Activated T-cell treated with anti-CD3 and anti-CD28 coated beads, Interleukin-2, amount 50 U/mL, for 24 hours (primary cell): ENCODE results near the gene GSAP.
"Not testable (repeated sequence)": the region's sequence is repeated elsewhere in the genome, so short reads cannot be mapped to it uniquely, and the experiment has no call there.

Experiments used
- DNase-seq: peaks from one replicate; pipeline ENCODE4 v3.0.0-alpha.2; 2020
- H3K27ac Mint-ChIP-seq: 2 replicates; pipeline ENCODE4 v1.8.0; 2020; ENCODE audit warnings: mild to moderate bottlenecking, mixed read lengths
- H3K27me3 Mint-ChIP-seq: 2 replicates; pipeline ENCODE4 v1.8.0; 2020; ENCODE audit warnings: mixed read lengths
- H3K36me3 Mint-ChIP-seq: 2 replicates; pipeline ENCODE4 v1.8.0; 2020; ENCODE audit warnings: low read depth, mixed read lengths
- H3K4me1 Mint-ChIP-seq: 2 replicates; pipeline ENCODE4 v1.8.0; 2020; ENCODE audit warnings: low read depth, mixed read lengths
- H3K4me3 Mint-ChIP-seq: 2 replicates; pipeline ENCODE4 v1.8.0; 2020; ENCODE audit warnings: mild to moderate bottlenecking, moderate library complexity, mixed read lengths
- H3K9me3 Mint-ChIP-seq: 2 replicates; pipeline ENCODE4 v1.8.0; 2020; ENCODE audit warnings: mixed read lengths

The GSAP gene

DNA sequence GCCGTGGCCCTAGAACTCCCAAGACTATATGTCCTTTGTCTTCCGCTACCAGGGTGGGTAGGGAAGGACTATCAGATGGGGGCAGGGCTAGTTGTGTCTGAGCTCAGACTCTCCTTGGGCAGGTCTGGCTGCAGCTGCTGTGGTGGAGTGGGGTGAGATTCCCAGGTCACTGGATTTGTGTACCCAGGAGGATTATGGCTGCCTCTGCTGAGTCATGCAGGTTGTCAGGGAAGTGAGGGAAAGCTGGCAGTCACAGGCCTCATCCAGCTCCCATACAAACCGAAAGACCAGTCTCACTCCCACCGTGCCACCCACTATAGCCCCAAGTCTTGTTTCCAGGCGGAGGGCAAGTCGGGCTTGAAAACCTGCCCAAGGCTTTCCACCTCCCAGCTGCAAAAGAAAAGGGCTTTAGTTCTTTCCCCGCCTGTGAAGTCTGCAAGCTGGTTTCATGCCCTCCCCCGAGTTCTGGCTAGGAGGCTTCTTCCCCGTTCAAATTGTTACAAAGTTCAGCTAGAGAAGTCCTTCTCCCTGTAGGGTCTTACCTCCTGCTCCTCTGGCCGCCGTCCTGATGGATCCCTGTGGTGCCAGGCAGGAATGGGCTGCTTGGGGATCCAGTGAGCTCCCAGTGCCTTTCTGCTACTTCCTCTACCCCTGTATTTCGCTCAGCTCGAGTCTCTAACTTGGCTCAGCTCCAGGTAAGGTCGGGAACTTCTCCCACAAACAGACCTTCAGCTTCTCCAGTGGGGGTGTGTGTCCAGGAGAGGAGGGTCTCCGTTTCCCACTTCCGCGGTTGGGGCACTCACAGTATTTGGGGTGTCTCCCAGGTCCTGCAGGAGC is 109.7 kb downstream of the GSAP start:
- peaks cover 40% of the 10 kb centered on the region for H3K36me3 Mint-ChIP-seq
- DNase-seq, result no peak
- peaks cover 5% of the 10 kb centered on the region for H3K4me1 Mint-ChIP-seq
- H3K4me3 Mint-ChIP-seq, result no peak overlapping the region
- no peaks in the 10 kb centered on the region for H3K27me3 Mint-ChIP-seq
- peaks cover 21% of the 10 kb centered on the region for H3K9me3 Mint-ChIP-seq
- H3K27ac Mint-ChIP-seq, result no peak overlapping the region

- Mint-ChIP-seq H3K9me3 (peaks cover 8% of the 10 kb centered on the region), H3K36me3 (peaks cover 8% of the 10 kb centered on the region), H3K4me1 (no peaks in the 10 kb centered on the region), H3K27me3 (no peaks in the 10 kb centered on the region), H3K4me3 (no peak overlapping the region), H3K27ac (no peak overlapping the region)
- no peak for DNase-seq
These were observed 120.6 kb downstream of the GSAP start for GRCh38 chr7:77295549-77295948.

- no peaks in the 10 kb centered on the region for H3K27me3 Mint-ChIP-seq
- H3K4me1 Mint-ChIP-seq, result no peaks in the 10 kb centered on the region
- H3K4me3 Mint-ChIP-seq, result no peak overlapping the region
- peaks cover 20% of the 10 kb centered on the region for H3K36me3 Mint-ChIP-seq
- H3K27ac Mint-ChIP-seq, result no peak overlapping the region
- peaks cover 12% of the 10 kb centered on the region for H3K9me3 Mint-ChIP-seq
- no peak for DNase-seq
These were observed 123.1 kb downstream of the GSAP start for GRCh38 chr7:77293046-77293445.

- Mint-ChIP-seq H3K9me3 (peaks cover 4% of the 10 kb centered on the region), H3K36me3 (peaks cover 29% of the 10 kb centered on the region), H3K27ac (no peak overlapping the region), H3K27me3 (no peaks in the 10 kb centered on the region), H3K4me1 (no peaks in the 10 kb centered on the region), H3K4me3 (no peak overlapping the region)
- DNase-seq, result no peak
These were observed 125.7 kb downstream of the GSAP start for GRCh38 chr7:77290425-77290824.

DNA sequence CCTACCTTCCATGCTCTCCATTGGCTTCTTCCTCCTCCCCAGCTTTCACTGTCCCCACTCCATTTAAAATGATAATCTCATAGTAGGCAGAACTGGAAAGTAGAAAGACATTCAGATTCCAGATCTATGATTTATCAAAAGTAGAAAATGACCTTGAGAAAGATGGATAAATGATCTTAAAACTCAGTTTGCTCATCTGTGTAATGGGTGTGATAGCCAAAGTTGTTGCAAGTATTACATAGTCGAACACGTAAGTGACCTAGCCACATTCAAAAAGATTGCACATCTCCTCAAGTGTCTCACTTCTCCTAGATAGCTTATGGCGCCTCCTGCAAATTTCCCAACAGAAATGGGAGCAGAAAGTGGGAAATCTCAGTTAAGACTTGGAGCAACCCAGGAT is 126.8 kb downstream of the GSAP start:
- no peak for DNase-seq
- Mint-ChIP-seq H3K27ac (no peak overlapping the region), H3K9me3 (peaks cover 4% of the 10 kb centered on the region), H3K36me3 (peaks cover 29% of the 10 kb centered on the region), H3K4me1 (no peaks in the 10 kb centered on the region), H3K4me3 (no peak overlapping the region), H3K27me3 (no peaks in the 10 kb centered on the region)

DNA sequence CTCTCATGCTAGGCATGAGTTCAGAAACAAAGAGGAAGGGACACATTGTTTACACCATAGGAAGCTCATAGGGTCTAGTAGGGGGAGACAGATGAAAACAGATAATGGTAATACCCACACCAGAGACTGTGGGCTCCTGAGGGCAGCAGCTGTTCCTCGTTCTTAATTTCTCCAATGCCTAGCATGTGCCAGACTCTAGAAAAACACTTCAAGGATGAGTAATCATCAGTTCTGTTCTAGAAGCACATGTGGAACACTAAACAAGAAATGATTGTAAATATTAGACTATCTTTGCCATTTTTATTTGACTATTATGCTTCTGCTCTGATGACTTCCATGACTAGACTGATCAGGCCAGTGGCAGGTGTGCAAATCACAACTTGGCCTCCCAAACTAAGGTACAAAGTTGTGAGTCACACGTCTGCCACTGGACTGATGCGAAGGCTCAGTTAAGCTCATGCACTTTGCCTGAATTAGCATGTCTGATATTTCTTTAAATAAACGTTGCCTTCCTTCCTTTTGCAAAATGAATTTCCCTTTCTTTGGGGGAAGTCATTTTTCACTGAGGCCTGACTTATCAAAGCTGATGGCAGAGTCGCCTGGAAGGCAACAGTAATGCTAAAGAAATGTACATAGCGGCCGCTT is 127.4 kb downstream of the GSAP start:
- Mint-ChIP-seq H3K4me3 (no peak overlapping the region), H3K9me3 (peaks cover 4% of the 10 kb centered on the region), H3K27me3 (no peaks in the 10 kb centered on the region), H3K27ac (no peak overlapping the region), H3K4me1 (no peaks in the 10 kb centered on the region), H3K36me3 (peaks cover 29% of the 10 kb centered on the region)
- DNase-seq, result no peak

- Mint-ChIP-seq H3K9me3 (peaks cover 4% of the 10 kb centered on the region), H3K27ac (no peak overlapping the region), H3K27me3 (no peaks in the 10 kb centered on the region), H3K36me3 (peaks cover 27% of the 10 kb centered on the region), H3K4me1 (no peaks in the 10 kb centered on the region), H3K4me3 (no peak overlapping the region)
- DNase-seq, result no peak
These were observed 131.5 kb downstream of the GSAP start for GRCh38 chr7:77284616-77285015.

DNA sequence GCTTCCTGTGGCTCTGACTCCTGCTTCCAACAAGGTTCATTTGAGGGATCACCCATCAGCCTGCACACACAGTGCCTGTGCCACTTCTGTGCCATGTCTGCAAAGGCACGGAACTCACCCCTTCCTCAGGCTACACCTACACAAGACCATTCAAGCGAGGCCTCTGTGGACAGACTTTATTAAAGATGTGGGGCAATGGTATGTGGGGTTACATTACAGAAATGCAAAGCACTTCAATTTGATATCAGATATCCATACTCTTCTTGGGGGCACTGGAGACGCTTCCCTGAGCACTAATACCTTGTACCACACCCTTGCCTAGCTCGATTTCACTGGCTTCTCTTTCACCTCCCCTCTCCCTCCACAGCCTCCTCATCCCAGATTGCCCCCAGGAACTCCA is 132.1 kb downstream of the GSAP start:
- Mint-ChIP-seq H3K4me1 (no peaks in the 10 kb centered on the region), H3K27ac (no peak overlapping the region), H3K36me3 (peaks cover 21% of the 10 kb centered on the region), H3K4me3 (no peak overlapping the region), H3K27me3 (no peaks in the 10 kb centered on the region), H3K9me3 (no peaks in the 10 kb centered on the region)
- DNase-seq, result no peak

DNA sequence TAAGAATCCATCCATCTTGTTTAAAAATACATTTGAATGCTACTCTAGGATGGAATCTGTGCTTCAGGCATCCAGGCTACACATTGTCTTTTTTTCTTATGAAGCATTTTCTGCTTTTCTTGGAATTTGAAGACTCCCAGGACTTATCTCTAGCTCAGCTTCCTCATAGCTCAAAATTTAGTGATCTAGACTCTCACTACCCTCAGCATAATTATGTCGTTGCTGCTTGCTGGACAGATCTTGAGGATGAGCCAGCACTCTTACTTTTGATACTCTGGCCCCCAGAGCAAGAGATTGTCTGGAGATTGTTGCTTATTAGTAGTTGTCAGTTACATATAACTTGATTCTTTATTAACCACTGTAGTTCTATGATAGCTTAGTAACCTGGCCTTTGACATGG is 133.3 kb downstream of the GSAP start:
- H3K36me3 Mint-ChIP-seq, result peaks cover 16% of the 10 kb centered on the region
- no peak overlapping the region for H3K4me3 Mint-ChIP-seq
- DNase-seq, result no peak
- no peaks in the 10 kb centered on the region for H3K9me3 Mint-ChIP-seq
- H3K27me3 Mint-ChIP-seq, result no peaks in the 10 kb centered on the region
- no peaks in the 10 kb centered on the region for H3K4me1 Mint-ChIP-seq
- H3K27ac Mint-ChIP-seq, result no peak overlapping the region

GRCh38 chr7:77281780-77282478 is 134.2 kb downstream of the GSAP start:
- Mint-ChIP-seq H3K9me3 (no peaks in the 10 kb centered on the region), H3K27ac (no peak overlapping the region), H3K27me3 (no peaks in the 10 kb centered on the region), H3K4me1 (no peaks in the 10 kb centered on the region), H3K4me3 (no peak overlapping the region), H3K36me3 (peaks cover 6% of the 10 kb centered on the region)
- no peak for DNase-seq

DNA sequence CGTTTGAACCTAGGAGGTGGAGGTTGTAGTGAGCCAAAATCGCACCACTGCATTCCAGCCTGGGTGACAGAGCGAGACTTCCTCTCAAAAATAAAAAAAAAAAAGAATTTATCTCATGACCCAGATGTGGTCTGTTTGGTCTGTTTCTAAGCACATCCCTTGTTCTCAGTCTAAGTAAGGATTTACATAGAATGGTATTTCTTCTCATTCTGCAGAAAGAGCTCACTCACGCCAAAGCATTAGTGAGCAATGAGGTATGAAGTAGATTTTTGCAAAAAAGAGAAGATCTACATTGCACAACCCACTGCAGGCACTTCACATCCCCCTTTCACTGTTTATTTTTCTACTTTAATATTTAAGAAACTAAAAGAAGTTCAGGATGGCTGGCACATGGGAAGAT is 140.0 kb downstream of the GSAP start:
- Mint-ChIP-seq H3K27ac (no peak overlapping the region), H3K27me3 (no peaks in the 10 kb centered on the region), H3K36me3 (peaks cover 3% of the 10 kb centered on the region), H3K9me3 (no peaks in the 10 kb centered on the region), H3K4me3 (no peak overlapping the region), H3K4me1 (peaks cover 11% of the 10 kb centered on the region)
- no peak for DNase-seq

DNA sequence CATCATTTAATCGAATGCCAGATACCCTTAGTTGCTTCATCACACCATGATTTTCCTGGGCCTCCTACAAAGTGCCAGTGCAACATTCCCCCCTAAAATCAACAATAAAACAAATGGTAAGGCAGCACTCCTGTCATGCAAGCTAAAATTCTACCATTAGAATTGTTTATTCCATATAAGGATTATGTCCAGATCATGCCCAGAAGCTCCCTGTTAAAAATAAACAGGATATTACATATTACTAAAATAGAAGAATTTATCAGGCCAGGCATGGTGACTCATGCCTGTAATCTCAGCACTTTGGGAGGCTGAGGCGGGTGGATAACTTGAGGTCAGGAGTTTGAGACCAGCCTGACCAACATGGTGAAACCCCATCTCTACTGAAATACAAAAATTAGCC is 140.5 kb downstream of the GSAP start:
- not testable (repeated sequence) for H3K27me3 Mint-ChIP-seq, DNase-seq, H3K27ac Mint-ChIP-seq, H3K36me3 Mint-ChIP-seq, H3K4me3 Mint-ChIP-seq, H3K9me3 Mint-ChIP-seq
- peaks cover 11% of the 10 kb centered on the region for H3K4me1 Mint-ChIP-seq

- Mint-ChIP-seq H3K4me3 (no peak overlapping the region), H3K9me3 (no peaks in the 10 kb centered on the region), H3K27ac (no peak overlapping the region), H3K4me1 (peaks cover 15% of the 10 kb centered on the region), H3K36me3 (peaks cover 3% of the 10 kb centered on the region), H3K27me3 (no peaks in the 10 kb centered on the region)
- DNase-seq, result no peak
These were observed 144.4 kb downstream of the GSAP start for GRCh38 chr7:77271766-77272165.

DNA sequence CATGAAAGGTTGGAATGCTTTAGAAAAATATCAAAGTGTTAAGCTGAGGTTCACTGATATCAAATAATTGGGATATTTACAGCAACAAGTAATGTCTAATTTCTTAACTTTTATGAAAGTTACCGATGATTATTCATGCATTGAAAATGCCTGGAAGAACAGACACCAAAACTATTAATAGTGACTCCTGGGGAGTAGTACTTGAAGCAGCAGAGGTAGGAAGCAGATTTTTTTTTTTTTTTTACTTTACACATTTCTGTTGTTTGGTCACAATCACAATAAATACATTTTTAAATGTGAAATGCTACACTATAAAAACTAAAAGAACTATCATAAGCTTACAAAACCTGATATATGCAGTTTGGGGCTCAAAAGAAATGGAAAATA is 146.1 kb downstream of the GSAP start:
- H3K36me3 Mint-ChIP-seq, result peaks cover 3% of the 10 kb centered on the region
- DNase-seq, result no peak
- no peaks in the 10 kb centered on the region for H3K27me3 Mint-ChIP-seq
- peaks cover 16% of the 10 kb centered on the region for H3K4me1 Mint-ChIP-seq
- no peaks in the 10 kb centered on the region for H3K9me3 Mint-ChIP-seq
- no peak overlapping the region for H3K4me3 Mint-ChIP-seq
- H3K27ac Mint-ChIP-seq, result no peak overlapping the region
